GM23338 (cell line): ENCODE data around the gene SBF2.

Source experiments
- EZH2 ChIP-seq: fragments of 200-600 bp; sonication (generic); IDR thresholded peaks from one replicate; pipeline ENCODE4 v1.8.0; 2017; ENCODE audit warnings: antibody characterized with exemption, mild to moderate bottlenecking, low read depth; ENCODE audit not compliant: unreplicated experiment
- EZH2phosphoT487 ChIP-seq: fragments of 200-600 bp; sonication (generic); IDR thresholded peaks from one replicate; pipeline ENCODE4 v1.8.1; 2018; ENCODE audit warnings: antibody characterized with exemption; ENCODE audit not compliant: unreplicated experiment
- JUNB ChIP-seq: IDR thresholded peaks from one replicate; pipeline ENCODE4 v1.6.1; 2016; ENCODE audit warnings: antibody characterized with exemption; ENCODE audit not compliant: unreplicated experiment
- POLR2AphosphoS5 ChIP-seq: IDR thresholded peaks from 2 replicates; pipeline ENCODE4 v1.6.1; 2016; ENCODE audit warnings: antibody characterized with exemption, low read depth
- ZNF331 ChIP-seq: fragments of 250-450 bp; sonication (Bioruptor Pico); IDR thresholded peaks from 2 replicates; pipeline ENCODE4 v1.5.0; 2020; ENCODE audit warnings: low read depth, mild to moderate bottlenecking, moderate library complexity
- TF ChIP-seq, protein P1 (sequence below), 2 experiments: fragments of 200-600 bp in 1 of 2; sonication (generic) in 1 of 2; conservative IDR thresholded peaks; 2 replicates each; pipeline versions ENCODE4 v1.5.1 to v1.6.1; 2016 to 2017; ENCODE audit warnings: antibody characterized with exemption in 2 of 2, low read depth in 2 of 2, mild to moderate bottlenecking in 2 of 2, moderate library complexity in 1 of 2
- TF ChIP-seq, protein P2 (sequence below): IDR thresholded peaks from one replicate; pipeline ENCODE4 v1.6.1; 2018; ENCODE audit warnings: antibody characterized with exemption; ENCODE audit not compliant: unreplicated experiment

DNA sequence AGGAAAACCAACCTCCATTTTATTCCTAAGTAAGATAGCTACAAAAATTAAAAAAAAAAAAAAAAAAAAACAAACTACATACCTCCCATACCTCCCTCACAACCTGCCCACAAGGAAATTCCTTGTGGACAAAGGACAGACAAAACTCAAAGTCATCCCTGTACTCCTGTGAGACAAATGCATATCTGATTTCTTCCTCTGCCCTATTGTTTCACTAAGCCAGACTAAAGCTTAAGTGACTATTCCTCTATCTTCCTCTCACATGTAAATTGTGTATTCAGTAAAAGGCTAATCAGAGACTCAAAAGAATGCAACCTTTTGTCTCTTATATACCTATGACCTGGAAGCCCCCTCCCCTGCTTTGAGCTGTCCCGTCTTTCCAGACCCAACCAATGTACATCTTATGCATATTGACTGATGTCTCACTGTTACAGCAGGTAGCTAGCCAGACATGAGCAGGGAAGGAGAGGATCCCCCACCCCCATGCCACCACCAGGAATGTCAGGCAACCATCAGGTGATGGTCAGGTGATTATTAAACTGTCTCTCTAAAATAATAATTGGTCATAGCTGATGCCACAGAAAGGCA lies 289.4 kb downstream of the SBF2 start:
- TF ChIP-seq, protein P1, sequence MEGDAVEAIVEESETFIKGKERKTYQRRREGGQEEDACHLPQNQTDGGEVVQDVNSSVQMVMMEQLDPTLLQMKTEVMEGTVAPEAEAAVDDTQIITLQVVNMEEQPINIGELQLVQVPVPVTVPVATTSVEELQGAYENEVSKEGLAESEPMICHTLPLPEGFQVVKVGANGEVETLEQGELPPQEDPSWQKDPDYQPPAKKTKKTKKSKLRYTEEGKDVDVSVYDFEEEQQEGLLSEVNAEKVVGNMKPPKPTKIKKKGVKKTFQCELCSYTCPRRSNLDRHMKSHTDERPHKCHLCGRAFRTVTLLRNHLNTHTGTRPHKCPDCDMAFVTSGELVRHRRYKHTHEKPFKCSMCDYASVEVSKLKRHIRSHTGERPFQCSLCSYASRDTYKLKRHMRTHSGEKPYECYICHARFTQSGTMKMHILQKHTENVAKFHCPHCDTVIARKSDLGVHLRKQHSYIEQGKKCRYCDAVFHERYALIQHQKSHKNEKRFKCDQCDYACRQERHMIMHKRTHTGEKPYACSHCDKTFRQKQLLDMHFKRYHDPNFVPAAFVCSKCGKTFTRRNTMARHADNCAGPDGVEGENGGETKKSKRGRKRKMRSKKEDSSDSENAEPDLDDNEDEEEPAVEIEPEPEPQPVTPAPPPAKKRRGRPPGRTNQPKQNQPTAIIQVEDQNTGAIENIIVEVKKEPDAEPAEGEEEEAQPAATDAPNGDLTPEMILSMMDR (conservative IDR thresholded peaks at IDR 0.05; ENCODE audit: low read depth in 2 of 2), result no peak
- TF ChIP-seq POLR2AphosphoS5 (no peak), EZH2 (no peak), EZH2phosphoT487 (no peak), JUNB (no peak), ZNF331 (CRISPR knock-in tag) (no peak)
- TF ChIP-seq, protein P2, sequence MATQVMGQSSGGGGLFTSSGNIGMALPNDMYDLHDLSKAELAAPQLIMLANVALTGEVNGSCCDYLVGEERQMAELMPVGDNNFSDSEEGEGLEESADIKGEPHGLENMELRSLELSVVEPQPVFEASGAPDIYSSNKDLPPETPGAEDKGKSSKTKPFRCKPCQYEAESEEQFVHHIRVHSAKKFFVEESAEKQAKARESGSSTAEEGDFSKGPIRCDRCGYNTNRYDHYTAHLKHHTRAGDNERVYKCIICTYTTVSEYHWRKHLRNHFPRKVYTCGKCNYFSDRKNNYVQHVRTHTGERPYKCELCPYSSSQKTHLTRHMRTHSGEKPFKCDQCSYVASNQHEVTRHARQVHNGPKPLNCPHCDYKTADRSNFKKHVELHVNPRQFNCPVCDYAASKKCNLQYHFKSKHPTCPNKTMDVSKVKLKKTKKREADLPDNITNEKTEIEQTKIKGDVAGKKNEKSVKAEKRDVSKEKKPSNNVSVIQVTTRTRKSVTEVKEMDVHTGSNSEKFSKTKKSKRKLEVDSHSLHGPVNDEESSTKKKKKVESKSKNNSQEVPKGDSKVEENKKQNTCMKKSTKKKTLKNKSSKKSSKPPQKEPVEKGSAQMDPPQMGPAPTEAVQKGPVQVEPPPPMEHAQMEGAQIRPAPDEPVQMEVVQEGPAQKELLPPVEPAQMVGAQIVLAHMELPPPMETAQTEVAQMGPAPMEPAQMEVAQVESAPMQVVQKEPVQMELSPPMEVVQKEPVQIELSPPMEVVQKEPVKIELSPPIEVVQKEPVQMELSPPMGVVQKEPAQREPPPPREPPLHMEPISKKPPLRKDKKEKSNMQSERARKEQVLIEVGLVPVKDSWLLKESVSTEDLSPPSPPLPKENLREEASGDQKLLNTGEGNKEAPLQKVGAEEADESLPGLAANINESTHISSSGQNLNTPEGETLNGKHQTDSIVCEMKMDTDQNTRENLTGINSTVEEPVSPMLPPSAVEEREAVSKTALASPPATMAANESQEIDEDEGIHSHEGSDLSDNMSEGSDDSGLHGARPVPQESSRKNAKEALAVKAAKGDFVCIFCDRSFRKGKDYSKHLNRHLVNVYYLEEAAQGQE, result no peak
